OCI-LY7 (cell line): ENCODE data around the gene CUEDC1. TPM values are rescaled to one million over a fixed set of nuclear protein-coding genes. Genes with fewer than 3 reads are reported as not detected.

ENCODE experiments used
- BruUV-seq: library from RNA; stranded (reverse); fragments of 400-500 nt; replicated peaks from 2 replicates; lab custom pipeline; 2021; lab: Mats Ljungman, UMichigan
- CTCF ChIA-PET: fragments of 300-600 bp; sonication (Branson Sonifier 250); formaldehyde crosslinking; loops from one replicate; lab custom pipeline; 2022; ENCODE audit warnings: antibody characterized with exemption; ENCODE audit not compliant: unreplicated experiment; lab: Charles Lee
- POLR2A ChIA-PET: fragments of 300-600 bp; sonication (Branson Sonifier 250); formaldehyde crosslinking; loops from one replicate; lab custom pipeline; 2022; ENCODE audit warnings: antibody characterized with exemption; lab: Charles Lee
- DNase-seq: peaks from one replicate; pipeline ENCODE4 v3.0.0-alpha.2; 2015; ENCODE audit warnings: low spot score
- H2AFZ ChIP-seq: fragments of 200-600 bp; sonication (generic), shearing (Covaris generic); 2 replicates; pipeline ENCODE4 v1.6.1; 2014; ENCODE audit warnings: mild to moderate bottlenecking, antibody characterized with exemption, low read length, moderate library complexity
- H3K27ac ChIP-seq: fragments of 200-600 bp; sonication (generic); 2 replicates; pipeline ENCODE4 v1.5.1; 2014; ENCODE audit warnings: mixed run types, low read depth, mild to moderate bottlenecking, moderate library complexity, low read length, inconsistent platforms; ENCODE audit not compliant: poor library complexity, severe bottlenecking
- H3K36me3 ChIP-seq: fragments of 200-600 bp; sonication (generic); 2 replicates; pipeline ENCODE4 v1.6.1; 2014; ENCODE audit warnings: mild to moderate bottlenecking, antibody characterized with exemption, low read length, moderate library complexity, mixed read lengths; ENCODE audit not compliant: insufficient read depth
- H3K4me1 ChIP-seq: fragments of 200-600 bp; sonication (generic); 2 replicates; pipeline ENCODE4 v1.5.1; 2014; ENCODE audit warnings: mild to moderate bottlenecking, low read length; ENCODE audit not compliant: insufficient read depth, poor library complexity, severe bottlenecking
- H3K4me2 ChIP-seq: fragments of 200-600 bp; sonication (generic); 2 replicates; pipeline ENCODE4 v1.6.1; 2014; ENCODE audit warnings: mild to moderate bottlenecking, low read length
- H3K4me3 ChIP-seq: fragments of 200-600 bp; sonication (generic); 2 replicates; pipeline ENCODE4 v1.5.1; 2014; ENCODE audit warnings: mild to moderate bottlenecking, low read depth, low read length; ENCODE audit not compliant: poor library complexity, severe bottlenecking
- H3K79me2 ChIP-seq: fragments of 200-600 bp; sonication (generic); 2 replicates; pipeline ENCODE4 v1.6.1; 2016; ENCODE audit warnings: low read depth, mild to moderate bottlenecking, low read length, moderate library complexity, mixed read lengths; ENCODE audit not compliant: insufficient read depth
- H3K9me2 ChIP-seq: fragments of 200-600 bp; sonication (generic); 2 replicates; pipeline ENCODE4 v1.6.1; 2016; ENCODE audit warnings: mild to moderate bottlenecking, low read length, mixed read lengths; ENCODE audit not compliant: insufficient read depth
- H3K9me3 ChIP-seq: fragments of 200-600 bp; sonication (generic); 2 replicates; pipeline ENCODE4 v1.6.1; 2014; ENCODE audit warnings: mild to moderate bottlenecking, mixed run types, low read length, mixed read lengths
- H4K20me1 ChIP-seq: fragments of 200-600 bp; sonication (generic); 2 replicates; pipeline ENCODE4 v1.6.1; 2014; ENCODE audit warnings: mild to moderate bottlenecking, antibody characterized with exemption, low read length, moderate library complexity, mixed read lengths; ENCODE audit not compliant: insufficient read depth
- EZH2phosphoT487 ChIP-seq: fragments of 200-600 bp; sonication (generic); IDR thresholded peaks from 2 replicates; pipeline ENCODE4 v1.6.1; 2018; ENCODE audit warnings: low read depth, borderline replicate concordance, mild to moderate bottlenecking, mixed run types, antibody characterized with exemption, low read length, moderate library complexity, mixed read lengths
- intact Hi-C: fragments of 100-400 bp; cut with micrococcal nuclease; formaldehyde crosslinking; loops from one replicate; pipeline ENCODE4 v1.10.0; 2022; ENCODE audit not compliant: unreplicated experiment
- total RNA-seq, 2 experiments: library from RNA; depleted of rRNA in 1 of 2; stranded (reverse); fragments of >200 nt in 1 of 2; shearing (Covaris generic) in 1 of 2; gene quantifications; 2 replicates each; pipeline ENCODE4 v1.2.3, GENCODE V29; 2014 to 2022
- TF ChIP-seq, protein P1 (sequence below): fragments of 200-600 bp; sonication (generic); conservative IDR thresholded peaks from 2 replicates; pipeline ENCODE4 v1.5.1; 2014; ENCODE audit warnings: mild to moderate bottlenecking, antibody characterized with exemption, low read length, moderate library complexity, mixed read lengths

The CUEDC1 gene
- total RNA-seq, 2 experiments from 2014 or later = 0.74 TPM; not detected in 1

GRCh38 chr17:57990037-57990436 lies 34.8 kb upstream of the CUEDC1 start:
- POLR2A ChIA-PET = interaction anchor here (0.5 to 1.0 kb wide), 5 partner anchors 16 to 131 kb away, joined by 3 to 5 read pairs (median 3); no protein-coding TSS in a partner anchor
- H4K20me1 ChIP-seq = peaks cover 22% of the 10 kb centered on the region; the same call in 1 of the 2 replicates
- no peak overlapping the region for H2AFZ ChIP-seq
- no peak for DNase-seq
- CTCF ChIA-PET = no interaction called here
- no peak overlapping the region for H3K27ac ChIP-seq
- H3K79me2 ChIP-seq = peaks cover 27% of the 10 kb centered on the region
- H3K9me3 ChIP-seq = no peaks in the 10 kb centered on the region
- H3K36me3 ChIP-seq = peaks cover 3% of the 10 kb centered on the region; the same call in 1 of the 2 replicates
- no peak overlapping the region for H3K4me3 ChIP-seq
- peaks cover 41% of the 10 kb centered on the region for H3K4me1 ChIP-seq
- H3K4me2 ChIP-seq = no peak overlapping the region
- intact Hi-C loops = no loop called here
- BruUV-seq = no TSS peak
- H3K9me2 ChIP-seq = no peaks in the 10 kb centered on the region
- TF ChIP-seq EZH2phosphoT487 = no peak
- TF ChIP-seq, protein P1, sequence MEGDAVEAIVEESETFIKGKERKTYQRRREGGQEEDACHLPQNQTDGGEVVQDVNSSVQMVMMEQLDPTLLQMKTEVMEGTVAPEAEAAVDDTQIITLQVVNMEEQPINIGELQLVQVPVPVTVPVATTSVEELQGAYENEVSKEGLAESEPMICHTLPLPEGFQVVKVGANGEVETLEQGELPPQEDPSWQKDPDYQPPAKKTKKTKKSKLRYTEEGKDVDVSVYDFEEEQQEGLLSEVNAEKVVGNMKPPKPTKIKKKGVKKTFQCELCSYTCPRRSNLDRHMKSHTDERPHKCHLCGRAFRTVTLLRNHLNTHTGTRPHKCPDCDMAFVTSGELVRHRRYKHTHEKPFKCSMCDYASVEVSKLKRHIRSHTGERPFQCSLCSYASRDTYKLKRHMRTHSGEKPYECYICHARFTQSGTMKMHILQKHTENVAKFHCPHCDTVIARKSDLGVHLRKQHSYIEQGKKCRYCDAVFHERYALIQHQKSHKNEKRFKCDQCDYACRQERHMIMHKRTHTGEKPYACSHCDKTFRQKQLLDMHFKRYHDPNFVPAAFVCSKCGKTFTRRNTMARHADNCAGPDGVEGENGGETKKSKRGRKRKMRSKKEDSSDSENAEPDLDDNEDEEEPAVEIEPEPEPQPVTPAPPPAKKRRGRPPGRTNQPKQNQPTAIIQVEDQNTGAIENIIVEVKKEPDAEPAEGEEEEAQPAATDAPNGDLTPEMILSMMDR = no peak

- H3K4me1 ChIP-seq = peaks cover 27% of the 10 kb centered on the region
- POLR2A ChIA-PET = interaction anchor here (0.6 to 1.7 kb wide), 4 partner anchors 9 to 189 kb away, joined by 4 to 5 read pairs (median 4); partner anchors contain the start of gene SRSF1
- no peaks in the 10 kb centered on the region for H3K9me2 ChIP-seq
- H3K9me3 ChIP-seq = no peaks in the 10 kb centered on the region
- peak overlapping the region; percentile 77 for H3K4me3 ChIP-seq
- H2AFZ ChIP-seq = peak overlapping the region; percentile 70
- H3K36me3 ChIP-seq = peaks cover 17% of the 10 kb centered on the region; the same call in 1 of the 2 replicates
- peak overlapping the region; percentile 56 for H3K27ac ChIP-seq
- TF ChIP-seq, protein P1 = no peak
- TF ChIP-seq EZH2phosphoT487 = no peak
- intact Hi-C loops = loop anchor here (2.0 to 5.0 kb wide), 2 partner anchors 86 to 138 kb away; partner anchors contain the start of gene MRPS23
- TSS peak; percentile 79 for BruUV-seq
- H4K20me1 ChIP-seq = peaks cover 29% of the 10 kb centered on the region; the same call in 1 of the 2 replicates
- DNase-seq = peak; percentile 83
- H3K79me2 ChIP-seq = peaks cover 42% of the 10 kb centered on the region
- peak overlapping the region; percentile 98 for H3K4me2 ChIP-seq
- CTCF ChIA-PET = interaction anchor here (0.6 to 1.4 kb wide), 2 partner anchors 11 to 89 kb away, joined by 4 to 6 read pairs; no protein-coding TSS in a partner anchor
These were observed 33.4 kb upstream of the CUEDC1 start for GRCh38 chr17:57988301-57989250.
